Right ventricle myocardium superior (tissue), 1 donor: Measurements from ENCODE around the gene METTL26. TPM values are rescaled to one million over a fixed set of nuclear protein-coding genes. Genes with fewer than 3 reads are reported as not detected.
A peak's percentile ranks its signal among the peaks of the same experiment; 100 is the strongest.
"Not testable (repeated sequence)": the region's sequence is repeated elsewhere in the genome, so short reads cannot be mapped to it uniquely, and the experiment has no call there.

Source experiments
- ATAC-seq: fragments of 200-7000 bp; cut with Tn5 transposase; one replicate; pipeline ENCODE4 v1.9.1; 2020; ENCODE audit warnings: mild to moderate bottlenecking; ENCODE audit not compliant: poor library complexity
- DNase-seq: peaks from one replicate; pipeline ENCODE4 v3.0.0-alpha.2; 2020
- intact Hi-C: fragments of 100-400 bp; cut with DNase I; formaldehyde crosslinking; loops from one replicate; pipeline ENCODE4 v1.11.2; 2022
- total RNA-seq: library from RNA; stranded (reverse); fragmentation: NEBNext Ultra II Directional; extraction: Animal tissue kit (Norgen Biotek cat#: 25700); gene quantifications from one replicate; pipeline ENCODE4 v1.2.1, GENCODE V29; 2021
- donor health status: DM: no; HTN: yes; CAD: no; lungs with severe emphysema.

METTL26 gene
- total RNA-seq, 1 donor from 2014 or later, result 52.5 TPM

- peak; percentile 65 for ATAC-seq
- DNase-seq, result no peak
- intact Hi-C loops, result no loop called here
Measured at GRCh38 chr16:610513-611381, 25.4 kb downstream of the METTL26 start.

- DNase-seq (no peak), ATAC-seq (no peak)
- intact Hi-C loops, result no loop called here
Measured at GRCh38 chr16:609984-610383, 26.1 kb downstream of the METTL26 start.

- ATAC-seq, result no peak
- no peak for DNase-seq
- intact Hi-C loops, result no loop called here
Measured at GRCh38 chr16:609316-609715, 26.8 kb downstream of the METTL26 start.

- intact Hi-C loops, result no loop called here
- no peak for ATAC-seq
- no peak for DNase-seq
Measured at GRCh38 chr16:608019-608418, 28.1 kb downstream of the METTL26 start.

- ATAC-seq (no peak), DNase-seq (no peak)
- intact Hi-C loops, result no loop called here
Measured at GRCh38 chr16:606656-607307, 29.3 kb downstream of the METTL26 start.

GRCh38 chr16:603933-604332 is 32.2 kb downstream of the METTL26 start:
- intact Hi-C loops, result no loop called here
- DNase-seq, result no peak
- no peak for ATAC-seq

GRCh38 chr16:600781-601180 is 35.3 kb downstream of the METTL26 start:
- intact Hi-C loops, result no loop called here
- ATAC-seq, result no peak

GRCh38 chr16:598823-599739 is 37.0 kb downstream of the METTL26 start:
- ATAC-seq (no peak), DNase-seq (no peak)
- intact Hi-C loops, result no loop called here

More at GRCh38 chr16:600781-601180, 35.3 kb downstream of the METTL26 start:
- no peak for DNase-seq

GRCh38 chr16:597655-598054 is 38.5 kb downstream of the METTL26 start:
- intact Hi-C loops, DNase-seq, ATAC-seq: not testable (repeated sequence)

- ATAC-seq, result no peak
- intact Hi-C loops, result no loop called here
- no peak for DNase-seq
Measured at GRCh38 chr16:596736-597060, 39.4 kb downstream of the METTL26 start.

- DNase-seq, result no peak
- intact Hi-C loops, result no loop called here
- ATAC-seq, result no peak
Measured at GRCh38 chr16:595942-596735, 40.0 kb downstream of the METTL26 start.

GRCh38 chr16:595094-595528 is 41.0 kb downstream of the METTL26 start:
- no peak for ATAC-seq
- intact Hi-C loops, result no loop called here
- no peak for DNase-seq

- intact Hi-C loops, result no loop called here
- no peak for ATAC-seq
Measured at GRCh38 chr16:593807-594206, 42.3 kb downstream of the METTL26 start.

GRCh38 chr16:593406-593805 is 42.7 kb downstream of the METTL26 start:
- DNase-seq (no peak), ATAC-seq (no peak)
- intact Hi-C loops, result no loop called here

More at GRCh38 chr16:593807-594206, 42.3 kb downstream of the METTL26 start:
- no peak for DNase-seq

GRCh38 chr16:592518-593306 is 43.4 kb downstream of the METTL26 start:
- ATAC-seq, result no peak
- intact Hi-C loops, result no loop called here
- DNase-seq, result peak; percentile 68

GRCh38 chr16:591892-592517 is 44.1 kb downstream of the METTL26 start:
- DNase-seq (no peak), ATAC-seq (no peak)
- intact Hi-C loops, result no loop called here

GRCh38 chr16:591231-591630 is 44.9 kb downstream of the METTL26 start:
- ATAC-seq, result no peak
- intact Hi-C loops, result no loop called here
- no peak for DNase-seq
